SK-N-MC (cell line): ENCODE measurements around the gene ADPRH.
A peak's percentile ranks its signal among the peaks of the same experiment; 100 is the strongest.
"Not testable (repeated sequence)": the region's sequence is repeated elsewhere in the genome, so short reads cannot be mapped to it uniquely, and the experiment has no call there.

Source experiments
- DNase-seq: peaks from one replicate; pipeline ENCODE4 v3.0.0-alpha.2; 2011; ENCODE audit warnings: low read depth, low spot score
- H3K27ac ChIP-seq: fragments of 200-600 bp; sonication (generic); 2 replicates; pipeline ENCODE4 v1.5.1; 2016; ENCODE audit warnings: mixed run types
- H3K36me3 ChIP-seq: fragments of 200-600 bp; sonication (generic); 2 replicates; pipeline ENCODE4 v1.6.1; 2017; ENCODE audit warnings: antibody characterized with exemption, low read length, mixed read lengths; ENCODE audit not compliant: insufficient read depth
- H3K4me3 ChIP-seq: fragments of 200-600 bp; sonication (generic); 2 replicates; pipeline ENCODE4 v1.5.1; 2016
- H3K9ac ChIP-seq: fragments of 200-600 bp; sonication (generic); 2 replicates; pipeline ENCODE4 v1.8.0; 2017; ENCODE audit warnings: mixed run types, mixed read lengths; ENCODE audit not compliant: insufficient read length
- H3K9me3 ChIP-seq: fragments of 200-600 bp; sonication (generic); 2 replicates; pipeline ENCODE4 v1.6.1; 2017; ENCODE audit warnings: low read depth, mild to moderate bottlenecking, antibody characterized with exemption, low read length, moderate library complexity, mixed read lengths
- EZH2 ChIP-seq: fragments of 200-600 bp; sonication (generic); IDR thresholded peaks from one replicate; pipeline ENCODE4 v1.6.1; 2017; ENCODE audit warnings: antibody characterized with exemption
- FOXP2 ChIP-seq: optimal IDR thresholded peaks from 2 replicates; pipeline ENCODE3; 2011; ENCODE audit warnings: mild to moderate bottlenecking, moderate library complexity; ENCODE audit not compliant: insufficient read depth; ENCODE audit errors: extremely low read length, control extremely low read depth
- POLR2AphosphoS5 ChIP-seq: IDR thresholded peaks from 2 replicates; pipeline ENCODE4 v1.6.1; 2012; ENCODE audit warnings: mild to moderate bottlenecking, low read depth, low read length, borderline replicate concordance

ADPRH gene

GRCh38 chr3:119555309-119555735 is 24.0 kb upstream of the ADPRH start:
- TF ChIP-seq EZH2 (no peak), POLR2AphosphoS5 (no peak), FOXP2 (no peak)
- no peak overlapping the region for H3K27ac ChIP-seq
- no peak for DNase-seq
- no peaks in the 10 kb centered on the region for H3K9me3 ChIP-seq
- no peak overlapping the region for H3K4me3 ChIP-seq
- no peak overlapping the region for H3K9ac ChIP-seq
- H3K36me3 ChIP-seq = no peaks in the 10 kb centered on the region

GRCh38 chr3:119555929-119556328 is 23.4 kb upstream of the ADPRH start:
- H3K9me3 ChIP-seq = no peaks in the 10 kb centered on the region
- no peak for DNase-seq
- TF ChIP-seq FOXP2 (no peak), EZH2 (no peak), POLR2AphosphoS5 (no peak)
- no peak overlapping the region for H3K9ac ChIP-seq
- H3K36me3 ChIP-seq = no peaks in the 10 kb centered on the region
- no peak overlapping the region for H3K4me3 ChIP-seq
- no peak overlapping the region for H3K27ac ChIP-seq

GRCh38 chr3:119557192-119557876 is 22.0 kb upstream of the ADPRH start:
- Histone ChIP-seq H3K9ac (no peak overlapping the region), H3K4me3 (no peak overlapping the region), H3K9me3 (no peaks in the 10 kb centered on the region), H3K36me3 (no peaks in the 10 kb centered on the region), H3K27ac (no peak overlapping the region)
- no peak for TF ChIP-seq FOXP2
- no peak for TF ChIP-seq EZH2
- no peak for TF ChIP-seq POLR2AphosphoS5
- DNase-seq = no peak

- no peak overlapping the region for H3K9ac ChIP-seq
These were observed 21.4 kb upstream of the ADPRH start for GRCh38 chr3:119557877-119558269.

GRCh38 chr3:119558626-119559317 is 20.5 kb upstream of the ADPRH start:
- no peaks in the 10 kb centered on the region for H3K9me3 ChIP-seq
- H3K36me3 ChIP-seq = no peaks in the 10 kb centered on the region
- H3K27ac ChIP-seq = no peak overlapping the region
- TF ChIP-seq EZH2 = no peak
- no peak for TF ChIP-seq FOXP2
- no peak for TF ChIP-seq POLR2AphosphoS5
- H3K9ac ChIP-seq = no peak overlapping the region
- DNase-seq = no peak
- H3K4me3 ChIP-seq = no peak overlapping the region

More at GRCh38 chr3:119557877-119558269, 21.4 kb upstream of the ADPRH start:
- no peak overlapping the region for H3K27ac ChIP-seq
- no peak overlapping the region for H3K4me3 ChIP-seq
- TF ChIP-seq FOXP2 (no peak), EZH2 (no peak), POLR2AphosphoS5 (no peak)
- no peaks in the 10 kb centered on the region for H3K9me3 ChIP-seq
- H3K36me3 ChIP-seq = no peaks in the 10 kb centered on the region
- DNase-seq = no peak

GRCh38 chr3:119559441-119559963 is 19.8 kb upstream of the ADPRH start, which contains the start of gene CD80:
Gene CD80 (minus strand): TSS chr3:119559614. CDS start chr3:119557728, 1,886 bp downstream.
- no peak for TF ChIP-seq FOXP2
- no peak for TF ChIP-seq POLR2AphosphoS5
- TF ChIP-seq EZH2 = no peak
- no peak within 1 kb of the TSS for H3K9ac ChIP-seq
- H3K36me3 ChIP-seq = no peaks in the 10 kb centered on the region
- DNase-seq = peak; percentile 5
- H3K4me3 ChIP-seq = no peak within 1 kb of the TSS
- no peaks in the 10 kb centered on the region for H3K9me3 ChIP-seq
- no peak within 1 kb of the TSS for H3K27ac ChIP-seq

GRCh38 chr3:119560160-119560559 is 19.1 kb upstream of the ADPRH start:
- Histone ChIP-seq H3K9ac (no peak overlapping the region), H3K9me3 (no peaks in the 10 kb centered on the region), H3K36me3 (no peaks in the 10 kb centered on the region), H3K4me3 (no peak overlapping the region), H3K27ac (no peak overlapping the region)
- DNase-seq = no peak
- no peak for TF ChIP-seq POLR2AphosphoS5
- no peak for TF ChIP-seq EZH2
- TF ChIP-seq FOXP2 = no peak

GRCh38 chr3:119562307-119562961 is 16.9 kb upstream of the ADPRH start:
- Histone ChIP-seq H3K4me3 (no peak overlapping the region), H3K9ac (no peak overlapping the region), H3K36me3 (no peaks in the 10 kb centered on the region), H3K9me3 (no peaks in the 10 kb centered on the region), H3K27ac (no peak overlapping the region)
- no peak for DNase-seq
- TF ChIP-seq POLR2AphosphoS5 (no peak), FOXP2 (no peak), EZH2 (no peak)

GRCh38 chr3:119563334-119563733 is 16.0 kb upstream of the ADPRH start:
- not testable (repeated sequence) for DNase-seq, H3K36me3 ChIP-seq, H3K27ac ChIP-seq, H3K9me3 ChIP-seq, H3K9ac ChIP-seq, H3K4me3 ChIP-seq
